ENCODE results near the gene TRPV2. TPM values are rescaled to one million over a fixed set of nuclear protein-coding genes. Genes with fewer than 3 reads are reported as not detected.

The TRPV2 gene
- total RNA-seq, 1 experiment from 2014 or later, result 1.0 TPM

DNA sequence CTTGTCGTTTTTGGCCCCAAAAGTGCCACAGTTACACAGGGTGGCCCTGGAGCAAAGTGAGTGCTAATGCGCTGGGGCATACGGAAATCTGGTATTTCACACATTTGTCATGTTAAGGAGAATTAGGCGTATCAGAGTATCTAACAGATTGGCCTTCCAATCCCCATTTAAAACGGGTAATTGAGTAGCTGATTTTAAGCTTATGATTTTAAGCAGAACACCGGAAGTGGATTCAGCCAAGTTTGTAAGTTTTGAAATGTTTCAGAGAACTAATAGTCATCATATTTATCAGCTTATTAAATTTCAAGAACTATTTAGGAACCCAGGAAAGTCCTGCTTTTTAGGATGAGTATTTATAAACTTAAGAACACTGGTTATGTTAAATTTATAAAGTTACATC lies 57.2 kb downstream of the TRPV2 start:
- Mint-ChIP-seq H3K4me3 (no peak overlapping the region), H3K27ac (no peak overlapping the region), H3K9me3 (no peaks in the 10 kb centered on the region), H3K36me3 (ENCODE audit: insufficient read depth in 1 of 3, low read depth in 3 of 3) (peaks cover 3 to 5% (median 4%) of the 10 kb centered on the region in 3 experiments; a peak in 2 of 7 replicates), H3K4me1 (peaks cover 35 to 38% of the 10 kb centered on the region in 2 experiments), H3K27me3 (ENCODE audit: low read depth) (no peaks in the 10 kb centered on the region)
- DNase-seq, result no peak
- Histone ChIP-seq H3T11ph (ENCODE audit: low read length) (no peak overlapping the region), H3K9me3 (ENCODE audit: control insufficient read depth, low read depth, low read length) (no peaks in the 10 kb centered on the region), H3K4ac (ENCODE audit: low read depth, low read length) (no peak overlapping the region), H3K4me1 (ENCODE audit: insufficient read depth, low read length) (0 out of 2 replicates have a peak, but pooled peaks cover 5% of the 10 kb centered on the region), H2BK15ac (ENCODE audit: low read depth, low read length) (no peak overlapping the region), H4K8ac (replicated peaks; ENCODE audit: insufficient read length, low read depth, low read length) (no peak overlapping the region), H2BK5ac (ENCODE audit: insufficient read length, low read length) (no peak overlapping the region), H3K56ac (ENCODE audit: insufficient read length, low read depth, low read length) (no peak overlapping the region), H3K14ac (ENCODE audit: insufficient read depth, low read length) (no peak overlapping the region), H3K79me2 (ENCODE audit: insufficient read depth, low read length) (no peaks in the 10 kb centered on the region; the same call in 1 of the 2 replicates), H4K91ac (ENCODE audit: insufficient read length, low read depth, low read length) (no peak overlapping the region), H2BK12ac (ENCODE audit: insufficient read length, low read depth, low read length) (no peak overlapping the region), H3K18ac (ENCODE audit: insufficient read length, low read depth, low read length) (no peak overlapping the region), H3K79me1 (ENCODE audit: insufficient read depth, low read depth, low read length, poor library complexity, severe bottlenecking) (no peaks in the 10 kb centered on the region), H4K5ac (ENCODE audit: insufficient read length, low read depth, low read length) (no peak overlapping the region), H3K27me3 (ENCODE audit: insufficient read depth, low read length) (no peaks in the 10 kb centered on the region), H2BK20ac (ENCODE audit: low read depth, low read length, poor library complexity, severe bottlenecking) (no peak overlapping the region), H3K27ac (ENCODE audit: insufficient read length, low read depth, low read length) (no peak overlapping the region), H3K23ac (ENCODE audit: insufficient read length, low read depth, low read length) (no peak overlapping the region), H3K9ac (ENCODE audit: extremely low read depth, insufficient read length, low read length) (no peak overlapping the region), H2BK120ac (ENCODE audit: low read depth, low read length, poor library complexity, severe bottlenecking) (no peak overlapping the region), H4K20me1 (ENCODE audit: control insufficient read depth, insufficient read depth, insufficient read length) (no peaks in the 10 kb centered on the region), H2AFZ (ENCODE audit: low read length) (no peak overlapping the region), H3K4me2 (ENCODE audit: insufficient read depth, insufficient read length, low read length) (no peak overlapping the region), H3K23me2 (ENCODE audit: insufficient read length, low read depth, low read length, poor library complexity, severe bottlenecking) (no peaks in the 10 kb centered on the region), H2AK5ac (ENCODE audit: insufficient read length, low read length) (no peak overlapping the region)
- WGBS (ENCODE audit: extremely low coverage, insufficient read length, low lambda C conversion rate), result no CpG with 5 or more reads among the region's 6 CpGs
- TF ChIP-seq, protein P1, sequence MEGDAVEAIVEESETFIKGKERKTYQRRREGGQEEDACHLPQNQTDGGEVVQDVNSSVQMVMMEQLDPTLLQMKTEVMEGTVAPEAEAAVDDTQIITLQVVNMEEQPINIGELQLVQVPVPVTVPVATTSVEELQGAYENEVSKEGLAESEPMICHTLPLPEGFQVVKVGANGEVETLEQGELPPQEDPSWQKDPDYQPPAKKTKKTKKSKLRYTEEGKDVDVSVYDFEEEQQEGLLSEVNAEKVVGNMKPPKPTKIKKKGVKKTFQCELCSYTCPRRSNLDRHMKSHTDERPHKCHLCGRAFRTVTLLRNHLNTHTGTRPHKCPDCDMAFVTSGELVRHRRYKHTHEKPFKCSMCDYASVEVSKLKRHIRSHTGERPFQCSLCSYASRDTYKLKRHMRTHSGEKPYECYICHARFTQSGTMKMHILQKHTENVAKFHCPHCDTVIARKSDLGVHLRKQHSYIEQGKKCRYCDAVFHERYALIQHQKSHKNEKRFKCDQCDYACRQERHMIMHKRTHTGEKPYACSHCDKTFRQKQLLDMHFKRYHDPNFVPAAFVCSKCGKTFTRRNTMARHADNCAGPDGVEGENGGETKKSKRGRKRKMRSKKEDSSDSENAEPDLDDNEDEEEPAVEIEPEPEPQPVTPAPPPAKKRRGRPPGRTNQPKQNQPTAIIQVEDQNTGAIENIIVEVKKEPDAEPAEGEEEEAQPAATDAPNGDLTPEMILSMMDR (conservative IDR thresholded peaks at IDR 0.05), result no peak
